Astrocyte (in vitro differentiated cells and primary cell): ENCODE data around the gene TWSG1. TPM values are rescaled to one million over a fixed set of nuclear protein-coding genes. Genes with fewer than 3 reads are reported as not detected.

Experiments used
- DNase-seq: peaks from one replicate; pipeline ENCODE4 v3.0.0-alpha.2; 2010; ENCODE audit warnings: low read depth
- FAIRE-seq: peaks from 2 replicates; lab custom pipeline; 2011; peaks lifted over from hg19 to GRCh38; lab: Jason Lieb, UNC
- H2AFZ ChIP-seq: 2 replicates; pipeline ENCODE4 v1.6.0; 2012; ENCODE audit warnings: low read depth, low read length, inconsistent platforms
- H3K27ac ChIP-seq: 2 replicates; pipeline ENCODE4 v1.5.1; 2011; ENCODE audit warnings: low read depth, low read length, inconsistent platforms
- H3K27me3 ChIP-seq: 2 replicates; pipeline ENCODE4 v1.6.0; 2011; ENCODE audit warnings: low read length, inconsistent platforms; ENCODE audit not compliant: insufficient read depth
- H3K36me3 ChIP-seq: 2 replicates; pipeline ENCODE4 v1.5.1; 2011; ENCODE audit warnings: low read length, inconsistent platforms; ENCODE audit not compliant: insufficient read depth
- H3K4me1 ChIP-seq: 2 replicates; pipeline ENCODE4 v1.5.1; 2011; ENCODE audit warnings: low read length, inconsistent platforms; ENCODE audit not compliant: insufficient read depth
- H3K4me2 ChIP-seq: 2 replicates; pipeline ENCODE4 v1.6.0; 2012; ENCODE audit warnings: low read length, inconsistent platforms
- H3K4me3 ChIP-seq: 2 replicates; pipeline ENCODE4 v1.5.1; 2011; ENCODE audit warnings: low read depth, mild to moderate bottlenecking, low read length, inconsistent platforms; ENCODE audit not compliant: insufficient read depth
- H3K79me2 ChIP-seq: 2 replicates; pipeline ENCODE4 v1.6.0; 2012; ENCODE audit warnings: mild to moderate bottlenecking, low read length, inconsistent platforms; ENCODE audit not compliant: insufficient read depth
- H3K9ac ChIP-seq: 2 replicates; pipeline ENCODE4 v1.6.0; 2012; ENCODE audit warnings: mild to moderate bottlenecking, low read length, inconsistent platforms
- H3K9me3 ChIP-seq: 2 replicates; pipeline ENCODE4 v1.5.1; 2012; ENCODE audit warnings: low read depth, mild to moderate bottlenecking, low read length, inconsistent platforms; ENCODE audit not compliant: insufficient read depth
- H4K20me1 ChIP-seq: 2 replicates; pipeline ENCODE4 v1.6.0; 2012; ENCODE audit warnings: low read length, inconsistent platforms; ENCODE audit not compliant: insufficient read depth
- H3K27ac Mint-ChIP-seq: one replicate; pipeline ENCODE4 v1.8.0; 2021; ENCODE audit warnings: mild to moderate bottlenecking, mixed read lengths; ENCODE audit not compliant: unreplicated experiment
- H3K27me3 Mint-ChIP-seq: one replicate; pipeline ENCODE4 v1.8.0; 2021; ENCODE audit warnings: low read depth, mixed read lengths; ENCODE audit not compliant: unreplicated experiment
- H3K36me3 Mint-ChIP-seq: one replicate; pipeline ENCODE4 v1.8.0; 2021; ENCODE audit warnings: low read depth, mixed read lengths; ENCODE audit not compliant: unreplicated experiment
- H3K4me1 Mint-ChIP-seq: one replicate; pipeline ENCODE4 v1.8.0; 2021; ENCODE audit warnings: low read depth, mixed read lengths; ENCODE audit not compliant: unreplicated experiment
- H3K4me3 Mint-ChIP-seq: one replicate; pipeline ENCODE4 v1.8.0; 2021; ENCODE audit warnings: mild to moderate bottlenecking, moderate library complexity, mixed read lengths; ENCODE audit not compliant: unreplicated experiment
- H3K9me3 Mint-ChIP-seq: one replicate; pipeline ENCODE4 v1.8.0; 2021; ENCODE audit warnings: mild to moderate bottlenecking, mixed read lengths; ENCODE audit not compliant: unreplicated experiment
- EZH2 ChIP-seq: IDR thresholded peaks from 2 replicates; pipeline ENCODE4 v1.6.1; 2012; ENCODE audit warnings: mild to moderate bottlenecking, low read length, inconsistent platforms; ENCODE audit not compliant: insufficient read depth
- total RNA-seq: library from RNA; stranded (reverse); gene quantifications from 2 replicates; pipeline ENCODE4 v1.2.1, GENCODE V29; 2021
- TF ChIP-seq, protein P1 (sequence below): IDR thresholded peaks from 2 replicates; pipeline ENCODE4 v1.5.1; 2011; ENCODE audit warnings: low read depth, mild to moderate bottlenecking, inconsistent platforms, low read length, moderate library complexity; ENCODE audit not compliant: insufficient read depth

The TWSG1 gene
- total RNA-seq, 1 donor from 2014 or later, result 48.4 TPM

DNA sequence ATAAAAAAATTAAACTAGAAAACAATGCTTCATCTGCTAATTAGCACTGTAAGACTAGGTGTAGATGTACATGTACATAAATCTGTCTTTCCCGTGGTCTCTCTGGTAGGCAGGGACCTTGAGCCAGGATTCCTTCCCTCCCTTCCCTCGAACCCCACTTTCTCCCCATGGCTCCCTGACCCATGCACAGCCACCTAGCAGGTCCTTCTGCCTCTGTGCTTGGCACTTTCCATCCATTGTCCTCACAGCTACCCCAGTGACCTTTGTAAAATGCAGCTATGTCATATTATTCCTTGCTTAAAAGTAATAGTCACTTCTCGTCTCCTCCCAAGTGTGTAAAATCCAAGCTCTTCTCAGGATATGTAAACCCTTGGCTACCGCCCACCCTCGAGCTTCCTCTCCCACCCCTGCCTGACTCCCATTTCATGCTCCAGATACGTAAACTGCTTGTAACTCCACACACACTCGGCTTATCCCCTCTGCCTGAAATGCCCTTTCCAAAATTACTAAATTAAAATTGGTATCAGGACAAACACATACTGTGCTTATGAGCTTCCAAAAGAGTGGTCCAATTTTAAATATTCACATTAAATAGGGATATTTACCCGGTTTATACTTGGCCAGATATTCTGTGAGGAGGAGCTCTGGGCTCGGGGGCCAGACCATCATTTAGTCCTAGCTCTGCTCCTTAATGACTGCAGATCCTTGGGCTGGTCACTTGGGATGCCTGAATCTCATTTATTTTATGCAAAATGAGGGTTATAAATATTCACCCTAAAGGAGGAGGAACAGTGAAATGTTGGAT is 86.7 kb downstream of the TWSG1 start:
- FAIRE-seq, result no peak
- no peak overlapping the region for H2AFZ ChIP-seq
- no peaks in the 10 kb centered on the region for H3K9me3 Mint-ChIP-seq

DNA sequence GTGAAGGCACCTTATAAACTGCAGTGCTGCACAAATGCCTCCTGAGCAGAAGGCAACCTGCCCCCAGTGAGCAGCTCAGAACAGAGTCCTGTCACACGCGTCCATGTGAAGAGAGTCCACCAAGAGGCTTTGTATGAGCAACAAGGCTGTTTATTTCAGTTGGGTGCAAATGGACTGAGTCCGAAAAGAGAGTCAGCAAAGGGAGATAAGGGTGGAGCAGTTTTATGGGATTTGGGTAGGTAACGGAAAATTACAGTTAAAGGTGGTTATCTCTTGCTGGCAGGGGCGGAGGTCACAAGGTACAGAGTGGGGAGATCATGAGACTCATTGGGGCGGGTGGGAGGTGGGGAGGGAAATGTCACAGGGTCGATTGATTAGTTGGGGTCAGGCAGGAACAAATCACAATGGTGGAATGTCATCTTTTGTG is 87.3 kb downstream of the TWSG1 start:
- Mint-ChIP-seq H3K27me3 (no peaks in the 10 kb centered on the region), H3K4me1 (peaks cover 16% of the 10 kb centered on the region), H3K4me3 (no peak overlapping the region), H3K9me3 (no peaks in the 10 kb centered on the region), H3K36me3 (no peaks in the 10 kb centered on the region), H3K27ac (no peak overlapping the region)
- Histone ChIP-seq H3K27me3 (no peaks in the 10 kb centered on the region), H4K20me1 (no peaks in the 10 kb centered on the region), H3K4me3 (no peak overlapping the region), H3K9me3 (no peaks in the 10 kb centered on the region), H3K9ac (no peak overlapping the region), H3K36me3 (no peaks in the 10 kb centered on the region), H3K4me2 (no peak overlapping the region), H3K4me1 (peaks cover 8% of the 10 kb centered on the region), H3K79me2 (no peaks in the 10 kb centered on the region), H3K27ac (no peak overlapping the region), H2AFZ (no peak overlapping the region)
- TF ChIP-seq, protein P1, sequence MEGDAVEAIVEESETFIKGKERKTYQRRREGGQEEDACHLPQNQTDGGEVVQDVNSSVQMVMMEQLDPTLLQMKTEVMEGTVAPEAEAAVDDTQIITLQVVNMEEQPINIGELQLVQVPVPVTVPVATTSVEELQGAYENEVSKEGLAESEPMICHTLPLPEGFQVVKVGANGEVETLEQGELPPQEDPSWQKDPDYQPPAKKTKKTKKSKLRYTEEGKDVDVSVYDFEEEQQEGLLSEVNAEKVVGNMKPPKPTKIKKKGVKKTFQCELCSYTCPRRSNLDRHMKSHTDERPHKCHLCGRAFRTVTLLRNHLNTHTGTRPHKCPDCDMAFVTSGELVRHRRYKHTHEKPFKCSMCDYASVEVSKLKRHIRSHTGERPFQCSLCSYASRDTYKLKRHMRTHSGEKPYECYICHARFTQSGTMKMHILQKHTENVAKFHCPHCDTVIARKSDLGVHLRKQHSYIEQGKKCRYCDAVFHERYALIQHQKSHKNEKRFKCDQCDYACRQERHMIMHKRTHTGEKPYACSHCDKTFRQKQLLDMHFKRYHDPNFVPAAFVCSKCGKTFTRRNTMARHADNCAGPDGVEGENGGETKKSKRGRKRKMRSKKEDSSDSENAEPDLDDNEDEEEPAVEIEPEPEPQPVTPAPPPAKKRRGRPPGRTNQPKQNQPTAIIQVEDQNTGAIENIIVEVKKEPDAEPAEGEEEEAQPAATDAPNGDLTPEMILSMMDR, result no peak
- no peak for TF ChIP-seq EZH2
- DNase-seq (no peak), FAIRE-seq (no peak)

More for the DNA sequence above, 86.7 kb downstream of the TWSG1 start:
- H3K36me3 Mint-ChIP-seq, result no peaks in the 10 kb centered on the region
- DNase-seq, result no peak
- H3K4me1 Mint-ChIP-seq, result peaks cover 20% of the 10 kb centered on the region
- no peak overlapping the region for H3K27ac ChIP-seq
- H4K20me1 ChIP-seq, result no peaks in the 10 kb centered on the region
- no peak overlapping the region for H3K9ac ChIP-seq
- no peak for TF ChIP-seq EZH2
- TF ChIP-seq, protein P1, result no peak
- no peak overlapping the region for H3K4me2 ChIP-seq
- no peak overlapping the region for H3K4me3 ChIP-seq
- H3K27me3 ChIP-seq, result no peaks in the 10 kb centered on the region
- H3K27me3 Mint-ChIP-seq, result no peaks in the 10 kb centered on the region
- H3K4me3 Mint-ChIP-seq, result no peak overlapping the region
- H3K27ac Mint-ChIP-seq, result no peak overlapping the region
- H3K36me3 ChIP-seq, result no peaks in the 10 kb centered on the region
- H3K9me3 ChIP-seq, result no peaks in the 10 kb centered on the region
- peaks cover 14% of the 10 kb centered on the region for H3K4me1 ChIP-seq
- H3K79me2 ChIP-seq, result no peaks in the 10 kb centered on the region
